Stomach (tissue), 4 donors: ENCODE data around the gene MAIP1.

Source experiments
- POLR2A ChIP-seq, 4 donors: fragments of 450-650 bp; IDR thresholded peaks; one replicate each; pipeline ENCODE4 v1.6.1; 2016; ENCODE audit warnings: antibody characterized with exemption in 4 of 4, control low read depth in 2 of 4, mild to moderate bottlenecking in 1 of 4, moderate library complexity in 1 of 4
- POLR2AphosphoS5 ChIP-seq, 3 donors: sonication (generic); formaldehyde crosslinking; IDR thresholded peaks; one replicate each; pipeline ENCODE4 v1.6.1; 2016; ENCODE audit warnings: antibody characterized with exemption in 3 of 3

GRCh38 chr2:199968126-199968525 is 12.7 kb downstream of the MAIP1 start:
- TF ChIP-seq POLR2AphosphoS5 (IDR thresholded peaks at IDR 0.05) (no peak), POLR2A (IDR thresholded peaks at IDR 0.05) (no peak)
